ENCODE results near the gene GPR27.

DNA sequence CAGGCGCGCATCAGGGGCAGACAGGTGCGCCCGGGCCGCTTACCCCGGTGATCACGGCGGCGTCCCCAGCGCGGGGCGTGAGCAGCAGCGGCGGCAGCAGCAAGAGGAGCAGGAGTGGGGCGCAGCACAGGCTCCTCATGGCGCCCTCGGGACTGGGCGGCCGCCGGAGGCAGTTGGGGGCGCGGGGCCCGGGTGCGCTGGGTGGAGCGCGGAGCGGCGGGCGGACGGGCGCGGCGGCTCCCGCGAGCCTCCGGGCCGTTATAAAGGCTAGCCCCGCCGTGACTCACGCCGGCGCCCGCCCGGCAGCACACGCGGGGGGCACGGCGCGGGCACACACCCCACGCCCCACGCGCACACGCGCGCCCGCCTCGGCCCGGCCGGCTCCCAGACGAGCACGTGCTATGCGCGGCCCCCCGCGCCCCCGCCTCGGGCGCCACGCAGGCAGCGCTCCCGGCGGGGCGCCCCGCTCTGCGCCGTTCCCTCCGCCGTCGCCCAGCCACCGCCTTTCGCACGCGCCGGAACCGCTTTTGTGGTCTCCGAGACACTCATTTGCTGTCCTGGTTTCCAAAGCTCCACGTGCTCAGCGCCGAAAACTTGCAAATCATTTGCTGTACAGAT is 31.4 kb downstream of the GPR27 start, which contains the start of gene PROK2:
- TF ChIP-seq, protein P1, sequence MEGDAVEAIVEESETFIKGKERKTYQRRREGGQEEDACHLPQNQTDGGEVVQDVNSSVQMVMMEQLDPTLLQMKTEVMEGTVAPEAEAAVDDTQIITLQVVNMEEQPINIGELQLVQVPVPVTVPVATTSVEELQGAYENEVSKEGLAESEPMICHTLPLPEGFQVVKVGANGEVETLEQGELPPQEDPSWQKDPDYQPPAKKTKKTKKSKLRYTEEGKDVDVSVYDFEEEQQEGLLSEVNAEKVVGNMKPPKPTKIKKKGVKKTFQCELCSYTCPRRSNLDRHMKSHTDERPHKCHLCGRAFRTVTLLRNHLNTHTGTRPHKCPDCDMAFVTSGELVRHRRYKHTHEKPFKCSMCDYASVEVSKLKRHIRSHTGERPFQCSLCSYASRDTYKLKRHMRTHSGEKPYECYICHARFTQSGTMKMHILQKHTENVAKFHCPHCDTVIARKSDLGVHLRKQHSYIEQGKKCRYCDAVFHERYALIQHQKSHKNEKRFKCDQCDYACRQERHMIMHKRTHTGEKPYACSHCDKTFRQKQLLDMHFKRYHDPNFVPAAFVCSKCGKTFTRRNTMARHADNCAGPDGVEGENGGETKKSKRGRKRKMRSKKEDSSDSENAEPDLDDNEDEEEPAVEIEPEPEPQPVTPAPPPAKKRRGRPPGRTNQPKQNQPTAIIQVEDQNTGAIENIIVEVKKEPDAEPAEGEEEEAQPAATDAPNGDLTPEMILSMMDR (IDR thresholded peaks at IDR 0.05): no peak
- TF ChIP-seq POLR2A (IDR thresholded peaks at IDR 0.05): no peak
